GM10248 (cell line): Measurements from ENCODE around the gene PXN.

ENCODE experiments used
- CTCF ChIA-PET: fragments of 300-600 bp; sonication (Branson Sonifier 250); formaldehyde crosslinking; extraction: SDS; loops from one replicate; lab custom pipeline; 2021; ENCODE audit warnings: antibody characterized with exemption; lab: Yijun Ruan, JAX
- POLR2A ChIA-PET: fragments of 350-650 bp; sonication (Branson Sonifier 250); formaldehyde crosslinking; extraction: SDS; loops from one replicate; lab custom pipeline; 2020; ENCODE audit warnings: antibody characterized with exemption; lab: Yijun Ruan, JAX
- DNase-seq: peaks from one replicate; pipeline ENCODE4 v3.0.0; 2012; ENCODE audit errors: extremely low spot score
- TF ChIP-seq, protein P1 (sequence below): IDR thresholded peaks from 2 replicates; pipeline ENCODE4 v1.5.1; 2012; ENCODE audit warnings: mild to moderate bottlenecking, low read depth; ENCODE audit errors: extremely low read depth, missing control alignments, control extremely low read depth

The PXN gene

DNA sequence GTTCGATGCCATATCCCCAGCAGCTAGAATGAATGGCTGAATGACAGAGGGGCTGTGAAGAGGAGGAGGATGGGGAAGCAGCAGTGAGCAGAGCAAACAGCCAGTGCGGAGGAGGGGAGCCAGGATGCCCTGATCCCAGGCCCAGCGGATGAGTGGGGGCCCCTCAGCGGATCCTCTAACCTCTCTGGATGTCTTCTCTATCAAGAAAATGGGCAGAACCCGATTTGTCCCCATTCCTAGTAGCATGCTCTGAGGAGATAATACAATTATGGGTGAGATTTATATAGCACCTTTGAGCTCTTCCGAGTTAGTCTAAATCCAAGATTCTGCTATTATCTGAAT, 34.6 kb downstream of the PXN start:
- DNase-seq, result no peak
- CTCF ChIA-PET, result interaction anchor here (1.0 to 14.0 kb wide), 7 partner anchors 11 to 71 kb away, joined by 3 to 375 read pairs (median 53); partner anchors contain the start of genes PXN, RNU4-1, RNU4-2 and SIRT4
- POLR2A ChIA-PET, result interaction anchor here (0.6 to 2.3 kb wide), 4 partner anchors 30 to 307 kb away, joined by 3 to 9 read pairs (median 7); partner anchors contain the start of genes RNU4-2 and RPLP0
- TF ChIP-seq, protein P1, sequence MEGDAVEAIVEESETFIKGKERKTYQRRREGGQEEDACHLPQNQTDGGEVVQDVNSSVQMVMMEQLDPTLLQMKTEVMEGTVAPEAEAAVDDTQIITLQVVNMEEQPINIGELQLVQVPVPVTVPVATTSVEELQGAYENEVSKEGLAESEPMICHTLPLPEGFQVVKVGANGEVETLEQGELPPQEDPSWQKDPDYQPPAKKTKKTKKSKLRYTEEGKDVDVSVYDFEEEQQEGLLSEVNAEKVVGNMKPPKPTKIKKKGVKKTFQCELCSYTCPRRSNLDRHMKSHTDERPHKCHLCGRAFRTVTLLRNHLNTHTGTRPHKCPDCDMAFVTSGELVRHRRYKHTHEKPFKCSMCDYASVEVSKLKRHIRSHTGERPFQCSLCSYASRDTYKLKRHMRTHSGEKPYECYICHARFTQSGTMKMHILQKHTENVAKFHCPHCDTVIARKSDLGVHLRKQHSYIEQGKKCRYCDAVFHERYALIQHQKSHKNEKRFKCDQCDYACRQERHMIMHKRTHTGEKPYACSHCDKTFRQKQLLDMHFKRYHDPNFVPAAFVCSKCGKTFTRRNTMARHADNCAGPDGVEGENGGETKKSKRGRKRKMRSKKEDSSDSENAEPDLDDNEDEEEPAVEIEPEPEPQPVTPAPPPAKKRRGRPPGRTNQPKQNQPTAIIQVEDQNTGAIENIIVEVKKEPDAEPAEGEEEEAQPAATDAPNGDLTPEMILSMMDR, result no peak

GRCh38 chr12:120230326-120230973, 35.1 kb downstream of the PXN start:
- ChIA-PET CTCF (interaction anchor here (1.0 to 14.0 kb wide), 9 partner anchors 11 to 130 kb away, joined by 3 to 375 read pairs (median 41); partner anchors contain the start of genes PXN, RNU4-1, RNU4-2 and SIRT4), POLR2A (interaction anchor here (0.6 to 2.3 kb wide), 5 partner anchors 29 to 307 kb away, joined by 3 to 9 read pairs (median 6); partner anchors contain the start of genes RNU4-2 and RPLP0)
- TF ChIP-seq, protein P1, result no peak
- no peak for DNase-seq

GRCh38 chr12:120229487-120230325, 35.8 kb downstream of the PXN start:
- CTCF ChIA-PET, result interaction anchor here (1.0 to 14.0 kb wide), 10 partner anchors 10 to 131 kb away, joined by 3 to 375 read pairs (median 32); partner anchors contain the start of genes PXN, RNU4-1, RNU4-2 and RPLP0
- TF ChIP-seq, protein P1, result no peak
- POLR2A ChIA-PET, result interaction anchor here (0.6 kb wide), 1 partner anchor 28 kb away, joined by 3 read pairs; the partner anchor contains the start of gene RPLP0
- DNase-seq, result no peak

- ChIA-PET POLR2A (interaction anchor here (5.4 kb wide), 1 partner anchor 62 kb away, joined by 52 read pairs; the partner anchor contains the start of genes RNU4-1 and RNU4-2), CTCF (interaction anchor here (0.7 to 14.0 kb wide), 23 partner anchors 9 to 420 kb away, joined by 3 to 375 read pairs (median 8); partner anchors contain the start of genes PXN, RAB35, RNU4-1 and RNU4-2)
- DNase-seq, result no peak
- TF ChIP-seq, protein P1, result no peak
These were observed 36.5 kb downstream of the PXN start for GRCh38 chr12:120229071-120229486.

- TF ChIP-seq, protein P1, result peak; percentile 97
- DNase-seq, result peak; percentile 92
- ChIA-PET CTCF (interaction anchor here (0.6 to 14.0 kb wide), 37 partner anchors 9 to 421 kb away, joined by 3 to 375 read pairs (median 5); partner anchors contain the start of genes PLA2G1B, POP5, PXN and RAB35), POLR2A (interaction anchor here (0.6 to 5.4 kb wide), 8 partner anchors 9 to 66 kb away, joined by 3 to 52 read pairs (median 4); partner anchors contain the start of genes RNU4-1, RNU4-2 and RPLP0)
These were observed 37.0 kb downstream of the PXN start for GRCh38 chr12:120228291-120229070.
